SK-N-SH (cell line): ENCODE results near the gene DES.

ENCODE experiments used
- CHD2 ChIP-seq: fragments of 150-350 bp; IDR thresholded peaks from 2 replicates; pipeline ENCODE4 v1.6.1; 2018; ENCODE audit warnings: low read length; ENCODE audit not compliant: partially characterized antibody
- CTCF ChIP-seq: fragments of 200-600 bp; sonication (generic); IDR thresholded peaks from 2 replicates; pipeline ENCODE4 v1.6.1; 2017; ENCODE audit warnings: antibody characterized with exemption, mild to moderate bottlenecking, moderate library complexity
- EP300 ChIP-seq, 2 experiments: IDR thresholded peaks; 2 replicates each; pipeline versions ENCODE4 v1.4.0 to v1.6.1; 2012; ENCODE audit warnings: borderline replicate concordance in 1 of 2, low read depth in 1 of 2, low read length in 1 of 2
- EZH2phosphoT487 ChIP-seq: fragments of 200-600 bp; sonication (generic); IDR thresholded peaks from 2 replicates; pipeline ENCODE4 v1.6.1; 2017; ENCODE audit warnings: low read depth, mixed run types, mild to moderate bottlenecking, antibody characterized with exemption, moderate library complexity, borderline replicate concordance
- NRF1 ChIP-seq: IDR thresholded peaks from 2 replicates; pipeline ENCODE4 v1.6.1; 2012; ENCODE audit warnings: low read depth, mild to moderate bottlenecking, low read length
- RCOR1 ChIP-seq: fragments of 150-350 bp; IDR thresholded peaks from 2 replicates; pipeline ENCODE4 v1.6.1; 2017; ENCODE audit warnings: antibody characterized with exemption, low read length
- TAF1 ChIP-seq: IDR thresholded peaks from 2 replicates; pipeline ENCODE4 v1.6.1; 2012; ENCODE audit warnings: low read depth, mild to moderate bottlenecking, low read length, moderate library complexity, borderline replicate concordance
- TCF12 ChIP-seq: IDR thresholded peaks from 2 replicates; pipeline ENCODE4 v1.4.0; 2012
- USF1 ChIP-seq: IDR thresholded peaks from 2 replicates; pipeline ENCODE4 v1.4.0; 2012; ENCODE audit warnings: low read depth, borderline replicate concordance
- YY1 ChIP-seq: IDR thresholded peaks from 2 replicates; pipeline ENCODE4 v1.4.0; 2012; ENCODE audit warnings: low read depth, mild to moderate bottlenecking
- TF ChIP-seq, protein P1 (sequence below): IDR thresholded peaks from 2 replicates; pipeline ENCODE4 v1.4.0; 2012; ENCODE audit warnings: low read depth

GRCh38 chr2:219428469-219428868 is 10.3 kb downstream of the DES start:
- TF ChIP-seq, protein P1, sequence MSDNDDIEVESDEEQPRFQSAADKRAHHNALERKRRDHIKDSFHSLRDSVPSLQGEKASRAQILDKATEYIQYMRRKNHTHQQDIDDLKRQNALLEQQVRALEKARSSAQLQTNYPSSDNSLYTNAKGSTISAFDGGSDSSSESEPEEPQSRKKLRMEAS: no peak
- no peak for TF ChIP-seq NRF1
- TF ChIP-seq CTCF: no peak
- TF ChIP-seq YY1: no peak
- TF ChIP-seq TCF12: no peak
- TF ChIP-seq USF1: no peak
- TF ChIP-seq EZH2phosphoT487: no peak
- no peak for TF ChIP-seq EP300 (IDR thresholded peaks at IDR 0.05; ENCODE audit: borderline replicate concordance in 1 of 2, low read depth in 1 of 2, low read length in 1 of 2)
- no peak for TF ChIP-seq CHD2
- no peak for TF ChIP-seq RCOR1
- no peak for TF ChIP-seq TAF1
